NAMALWA (cell line): ENCODE data around the gene UROC1.

Experiments
- DNase-seq: peaks from one replicate; pipeline ENCODE4 v3.0.0-alpha.2; 2015; ENCODE audit warnings: low spot score

UROC1 gene

GRCh38 chr3:126459763-126460127 lies 57.8 kb downstream of the UROC1 start:
- DNase-seq: no peak

GRCh38 chr3:126459111-126459762 lies 58.3 kb downstream of the UROC1 start:
- DNase-seq: no peak

GRCh38 chr3:126456766-126457388 lies 60.7 kb downstream of the UROC1 start:
- no peak for DNase-seq

- no peak for DNase-seq
Observed at GRCh38 chr3:126456211-126456610, 61.4 kb downstream of the UROC1 start.

- no peak for DNase-seq
Observed at GRCh38 chr3:126454437-126455198, 63.0 kb downstream of the UROC1 start.

GRCh38 chr3:126454025-126454424 lies 63.5 kb downstream of the UROC1 start:
- DNase-seq: no peak

GRCh38 chr3:126452213-126452612 lies 65.4 kb downstream of the UROC1 start:
- no peak for DNase-seq

- no peak for DNase-seq
Observed at GRCh38 chr3:126451511-126451910, 66.1 kb downstream of the UROC1 start.

GRCh38 chr3:126450744-126451143 lies 66.8 kb downstream of the UROC1 start:
- DNase-seq: no peak

GRCh38 chr3:126450219-126450618 lies 67.4 kb downstream of the UROC1 start:
- DNase-seq: no peak

- no peak for DNase-seq
Observed at GRCh38 chr3:126449621-126450051, 67.9 kb downstream of the UROC1 start.

- no peak for DNase-seq
Observed at GRCh38 chr3:126448893-126449180, 68.7 kb downstream of the UROC1 start.

- no peak for DNase-seq
Observed at GRCh38 chr3:126448136-126448892, 69.3 kb downstream of the UROC1 start.

- no peak for DNase-seq
Observed at GRCh38 chr3:126447456-126448106, 70.0 kb downstream of the UROC1 start.

GRCh38 chr3:126446791-126447190 lies 70.8 kb downstream of the UROC1 start:
- DNase-seq: no peak

- no peak for DNase-seq
Observed at GRCh38 chr3:126446301-126446700, 71.3 kb downstream of the UROC1 start.

GRCh38 chr3:126445506-126445905 lies 72.1 kb downstream of the UROC1 start:
- DNase-seq: no peak

GRCh38 chr3:126442856-126443242 lies 74.7 kb downstream of the UROC1 start:
- DNase-seq: no peak

- DNase-seq: no peak
Observed at GRCh38 chr3:126442094-126442855, 75.3 kb downstream of the UROC1 start.

GRCh38 chr3:126441256-126441880 lies 76.2 kb downstream of the UROC1 start:
- no peak for DNase-seq

- no peak for DNase-seq
Observed at GRCh38 chr3:126440709-126440995, 76.9 kb downstream of the UROC1 start.
